Calu3 (cell line): ENCODE results near the gene LAMC3. TPM values are rescaled to one million over a fixed set of nuclear protein-coding genes. Genes with fewer than 3 reads are reported as not detected.

Source experiments
- BruUV-seq: library from RNA; stranded (reverse); fragments of 400-500 nt; replicated peaks from 2 replicates; lab custom pipeline; 2021; lab: Mats Ljungman, UMichigan
- CTCF ChIA-PET: fragments of 300-600 bp; sonication (Branson Sonifier 250); formaldehyde crosslinking; loops from one replicate; lab custom pipeline; 2022; ENCODE audit warnings: antibody characterized with exemption; lab: Charles Lee
- DNase-seq: peaks from one replicate; pipeline ENCODE4 v3.0.0; 2022
- H3K27ac Mint-ChIP-seq: one replicate; pipeline ENCODE4 v1.8.0; 2022; ENCODE audit warnings: mixed read lengths; ENCODE audit not compliant: unreplicated experiment
- H3K27me3 Mint-ChIP-seq: one replicate; pipeline ENCODE4 v1.8.0; 2022; ENCODE audit warnings: mixed read lengths; ENCODE audit not compliant: unreplicated experiment
- H3K36me3 Mint-ChIP-seq: one replicate; pipeline ENCODE4 v1.8.0; 2022; ENCODE audit warnings: mild to moderate bottlenecking, moderate library complexity, mixed read lengths; ENCODE audit not compliant: insufficient read depth, unreplicated experiment
- H3K4me1 Mint-ChIP-seq: one replicate; pipeline ENCODE4 v1.8.0; 2022; ENCODE audit warnings: mild to moderate bottlenecking, low read depth, mixed read lengths; ENCODE audit not compliant: unreplicated experiment
- H3K4me3 Mint-ChIP-seq: one replicate; pipeline ENCODE4 v1.8.0; 2022; ENCODE audit warnings: mild to moderate bottlenecking, low read depth, moderate library complexity, mixed read lengths; ENCODE audit not compliant: unreplicated experiment
- H3K9me3 Mint-ChIP-seq: one replicate; pipeline ENCODE4 v1.8.0; 2022; ENCODE audit warnings: low read depth, mixed read lengths; ENCODE audit not compliant: unreplicated experiment
- intact Hi-C: fragments of 100-400 bp; cut with micrococcal nuclease; formaldehyde crosslinking; loops from one replicate; pipeline ENCODE4 v1.10.0; 2022; ENCODE audit not compliant: unreplicated experiment
- total RNA-seq: library from RNA; stranded (reverse); gene quantifications from 2 replicates; pipeline ENCODE4 v1.2.3, GENCODE V29; 2022
- TF ChIP-seq, protein P1 (sequence below): fragments of 200-600 bp; IDR thresholded peaks from one replicate; pipeline ENCODE4 v1.8.0; 2022; ENCODE audit warnings: antibody characterized with exemption; ENCODE audit not compliant: unreplicated experiment

The LAMC3 gene
- total RNA-seq, 1 experiment from 2014 or later: not detected

DNA sequence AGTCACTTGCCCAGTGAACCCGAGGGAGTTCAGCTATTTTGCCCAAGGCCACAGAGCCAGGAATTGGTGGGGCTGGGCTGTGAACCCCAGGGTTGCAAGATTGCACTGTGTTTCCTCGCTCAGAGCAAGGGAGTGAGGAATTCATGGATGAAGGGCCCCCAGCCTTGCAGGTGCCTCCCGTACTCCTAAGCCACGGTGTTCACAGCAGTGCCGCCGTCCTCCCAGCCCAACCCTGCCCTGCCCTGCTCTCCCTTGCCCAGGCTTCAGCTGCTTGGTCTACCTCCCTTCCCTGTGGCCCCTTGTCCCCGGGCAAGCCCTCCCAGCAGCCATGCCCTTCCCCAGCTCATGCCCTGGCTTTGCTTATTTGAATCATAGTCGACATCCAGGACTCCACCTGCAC lies 6.1 kb downstream of the LAMC3 start:
- CTCF ChIA-PET: no interaction called here

DNA sequence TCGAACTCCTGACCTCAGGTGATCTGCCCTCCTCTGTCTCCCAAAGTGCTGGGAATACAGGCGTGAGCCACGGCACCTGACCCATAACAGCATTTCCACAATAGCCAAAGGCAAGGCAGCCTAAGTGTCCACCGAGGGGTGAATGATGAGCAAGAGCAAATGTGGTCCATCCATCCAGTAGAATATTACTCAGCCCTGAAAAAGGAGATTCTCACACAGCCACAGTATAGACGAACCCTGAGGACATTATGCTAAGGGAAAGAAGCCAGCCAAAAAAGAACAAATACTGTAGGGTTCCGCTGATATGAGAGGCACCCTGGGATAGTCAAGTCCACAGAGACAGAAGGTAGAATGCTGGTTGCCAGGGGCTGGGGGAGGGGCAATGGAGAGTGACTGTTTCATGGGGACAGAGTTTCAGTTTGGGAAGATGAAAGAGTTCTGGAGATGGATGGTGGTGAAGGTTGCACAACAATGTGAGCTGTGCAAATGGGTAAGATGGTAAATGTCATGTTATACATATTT lies 7.0 kb downstream of the LAMC3 start:
- no TSS peak for BruUV-seq
- H3K9me3 Mint-ChIP-seq: no peaks in the 10 kb centered on the region
- no peaks in the 10 kb centered on the region for H3K36me3 Mint-ChIP-seq
- CTCF ChIA-PET: no interaction called here
- intact Hi-C loops: no loop called here
- H3K27ac Mint-ChIP-seq: no peak overlapping the region
- peaks cover 79% of the 10 kb centered on the region for H3K27me3 Mint-ChIP-seq
- TF ChIP-seq, protein P1, sequence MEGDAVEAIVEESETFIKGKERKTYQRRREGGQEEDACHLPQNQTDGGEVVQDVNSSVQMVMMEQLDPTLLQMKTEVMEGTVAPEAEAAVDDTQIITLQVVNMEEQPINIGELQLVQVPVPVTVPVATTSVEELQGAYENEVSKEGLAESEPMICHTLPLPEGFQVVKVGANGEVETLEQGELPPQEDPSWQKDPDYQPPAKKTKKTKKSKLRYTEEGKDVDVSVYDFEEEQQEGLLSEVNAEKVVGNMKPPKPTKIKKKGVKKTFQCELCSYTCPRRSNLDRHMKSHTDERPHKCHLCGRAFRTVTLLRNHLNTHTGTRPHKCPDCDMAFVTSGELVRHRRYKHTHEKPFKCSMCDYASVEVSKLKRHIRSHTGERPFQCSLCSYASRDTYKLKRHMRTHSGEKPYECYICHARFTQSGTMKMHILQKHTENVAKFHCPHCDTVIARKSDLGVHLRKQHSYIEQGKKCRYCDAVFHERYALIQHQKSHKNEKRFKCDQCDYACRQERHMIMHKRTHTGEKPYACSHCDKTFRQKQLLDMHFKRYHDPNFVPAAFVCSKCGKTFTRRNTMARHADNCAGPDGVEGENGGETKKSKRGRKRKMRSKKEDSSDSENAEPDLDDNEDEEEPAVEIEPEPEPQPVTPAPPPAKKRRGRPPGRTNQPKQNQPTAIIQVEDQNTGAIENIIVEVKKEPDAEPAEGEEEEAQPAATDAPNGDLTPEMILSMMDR: no peak
- H3K4me1 Mint-ChIP-seq: no peaks in the 10 kb centered on the region
- no peak for DNase-seq
- H3K4me3 Mint-ChIP-seq: no peak overlapping the region

More for the DNA sequence above, 6.1 kb downstream of the LAMC3 start:
- H3K27me3 Mint-ChIP-seq: peaks cover 79% of the 10 kb centered on the region
- BruUV-seq: no TSS peak
- H3K27ac Mint-ChIP-seq: no peak overlapping the region
- H3K9me3 Mint-ChIP-seq: no peaks in the 10 kb centered on the region
- no peaks in the 10 kb centered on the region for H3K36me3 Mint-ChIP-seq
- no peaks in the 10 kb centered on the region for H3K4me1 Mint-ChIP-seq
- H3K4me3 Mint-ChIP-seq: no peak overlapping the region
- intact Hi-C loops: no loop called here
- TF ChIP-seq, protein P1: no peak
- no peak for DNase-seq

DNA sequence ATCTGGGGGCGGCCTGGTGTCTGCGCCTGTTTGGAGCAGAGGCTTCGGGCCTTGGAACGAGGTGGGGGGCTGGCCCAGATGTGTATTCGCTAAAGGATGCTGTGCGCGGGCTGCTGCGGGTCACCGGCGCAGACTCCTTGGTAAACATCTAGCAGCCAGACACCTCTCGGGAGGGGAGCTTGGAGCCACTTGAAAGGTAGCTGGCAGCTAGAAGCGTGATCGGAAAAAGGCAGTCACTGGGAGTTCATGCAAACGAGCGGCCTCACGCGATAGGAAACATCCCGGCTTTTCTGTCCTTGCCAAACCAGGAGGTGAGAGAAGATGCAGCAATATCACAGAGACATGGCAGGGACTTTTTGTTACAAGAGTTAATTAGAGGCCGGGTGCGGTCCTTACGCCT lies 8.1 kb downstream of the LAMC3 start:
- intact Hi-C loops: no loop called here
- no peaks in the 10 kb centered on the region for H3K4me1 Mint-ChIP-seq
- H3K27ac Mint-ChIP-seq: no peak overlapping the region
- TF ChIP-seq, protein P1: no peak
- no peak overlapping the region for H3K4me3 Mint-ChIP-seq
- peaks cover 79% of the 10 kb centered on the region for H3K27me3 Mint-ChIP-seq
- CTCF ChIA-PET: no interaction called here
- BruUV-seq: no TSS peak
- no peaks in the 10 kb centered on the region for H3K9me3 Mint-ChIP-seq
- H3K36me3 Mint-ChIP-seq: no peaks in the 10 kb centered on the region
- no peak for DNase-seq

DNA sequence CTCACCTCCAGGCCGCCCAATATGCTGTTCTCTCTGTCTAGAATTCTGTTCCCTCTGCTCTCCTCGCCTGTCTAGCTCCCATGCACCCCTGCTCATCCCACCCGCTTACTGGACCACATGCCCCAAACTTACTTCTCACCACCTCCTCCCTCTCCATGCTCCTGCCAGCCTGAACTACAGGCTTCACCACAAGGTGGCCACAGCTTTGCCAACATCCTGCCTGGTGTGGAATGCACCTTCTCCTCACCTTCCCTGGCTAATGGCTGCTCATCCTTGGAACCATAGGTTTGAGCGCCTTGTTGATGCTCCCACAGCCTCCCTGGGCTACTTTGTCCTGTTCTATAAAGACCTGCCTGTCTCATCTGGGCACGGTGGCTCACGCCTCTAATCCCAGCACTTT lies 9.6 kb downstream of the LAMC3 start:
- TF ChIP-seq, protein P1: peak; percentile 3
- intact Hi-C loops: no loop called here
- BruUV-seq: no TSS peak
- peak; percentile 6 for DNase-seq
- no peaks in the 10 kb centered on the region for H3K9me3 Mint-ChIP-seq
- no peaks in the 10 kb centered on the region for H3K36me3 Mint-ChIP-seq
- H3K27me3 Mint-ChIP-seq: peaks cover 90% of the 10 kb centered on the region
- H3K27ac Mint-ChIP-seq: no peak overlapping the region
- H3K4me1 Mint-ChIP-seq: no peaks in the 10 kb centered on the region
- CTCF ChIA-PET: no interaction called here
- H3K4me3 Mint-ChIP-seq: no peak overlapping the region
